ENCODE results near the gene DARS2.
A peak's percentile ranks its signal among the peaks of the same experiment; 100 is the strongest.
"Not testable (repeated sequence)": the region's sequence is repeated elsewhere in the genome, so short reads cannot be mapped to it uniquely, and the experiment has no call there.

DARS2 gene

DNA sequence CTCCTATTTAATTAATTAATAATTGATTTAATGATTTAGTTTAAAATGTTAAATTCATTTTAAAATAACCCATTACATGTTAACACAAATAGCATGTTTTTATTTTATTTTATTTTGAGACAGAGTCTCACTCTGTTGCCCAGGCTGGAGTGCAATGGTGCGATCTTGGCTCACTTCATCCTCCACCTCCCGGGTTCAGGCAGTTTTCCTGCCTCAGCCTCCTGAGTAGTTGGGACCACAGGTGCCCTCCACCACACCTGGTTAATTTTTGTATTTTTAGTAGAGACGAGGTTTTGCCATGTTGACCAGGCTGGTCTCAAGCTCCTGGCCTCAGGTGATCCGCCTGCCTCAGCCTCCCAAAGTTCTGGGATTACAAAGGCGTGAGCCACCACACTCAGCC is 35.1 kb downstream of the DARS2 start:
- H3K9me3 ChIP-seq (ENCODE audit: control insufficient read depth, low read length); H3K4me1 ChIP-seq (ENCODE audit: control insufficient read depth, insufficient read depth, low read length, poor library complexity, severe bottlenecking); H3K27me3 ChIP-seq (replicated peaks; ENCODE audit: control insufficient read depth, insufficient read depth, low read length, poor library complexity, severe bottlenecking); H3K4me3 ChIP-seq (ENCODE audit: insufficient read depth, low read depth, low read length, poor library complexity, severe bottlenecking); DNase-seq; H3K27ac ChIP-seq (ENCODE audit: insufficient read depth, low read length, poor library complexity, severe bottlenecking): not testable (repeated sequence)
- H3K36me3 ChIP-seq (ENCODE audit: control insufficient read depth, insufficient read depth, low read length) = peaks cover 31% of the 10 kb centered on the region

DNA sequence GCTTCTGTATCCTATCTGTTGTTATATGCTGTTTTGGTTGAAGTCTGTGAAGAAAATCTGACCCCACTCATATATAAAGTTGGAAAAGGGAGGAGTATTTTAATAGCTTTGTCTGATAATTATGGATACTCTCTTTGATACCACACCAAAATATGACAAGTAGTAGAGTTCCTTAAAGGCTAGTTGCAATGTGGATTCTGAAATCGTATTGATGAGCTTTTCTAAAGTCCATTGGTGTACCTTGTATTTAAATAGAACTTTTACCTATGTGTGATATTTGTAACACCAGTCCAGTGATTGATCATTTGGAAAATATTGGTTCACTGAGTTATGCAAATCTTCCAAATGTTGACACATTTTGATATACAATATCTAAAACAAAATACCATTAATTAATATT is 35.6 kb downstream of the DARS2 start:
- no peak for DNase-seq
- H3K4me3 ChIP-seq (ENCODE audit: insufficient read depth, low read depth, low read length, poor library complexity, severe bottlenecking) = no peak overlapping the region
- peaks cover 6% of the 10 kb centered on the region for H3K4me1 ChIP-seq (ENCODE audit: control insufficient read depth, insufficient read depth, low read length, poor library complexity, severe bottlenecking)
- H3K36me3 ChIP-seq (ENCODE audit: control insufficient read depth, insufficient read depth, low read length) = peaks cover 34% of the 10 kb centered on the region
- H3K27ac ChIP-seq (ENCODE audit: insufficient read depth, low read length, poor library complexity, severe bottlenecking) = no peak overlapping the region
- no peaks in the 10 kb centered on the region for H3K9me3 ChIP-seq (ENCODE audit: control insufficient read depth, low read length)
- H3K27me3 ChIP-seq (replicated peaks; ENCODE audit: control insufficient read depth, insufficient read depth, low read length, poor library complexity, severe bottlenecking) = no peaks in the 10 kb centered on the region

DNA sequence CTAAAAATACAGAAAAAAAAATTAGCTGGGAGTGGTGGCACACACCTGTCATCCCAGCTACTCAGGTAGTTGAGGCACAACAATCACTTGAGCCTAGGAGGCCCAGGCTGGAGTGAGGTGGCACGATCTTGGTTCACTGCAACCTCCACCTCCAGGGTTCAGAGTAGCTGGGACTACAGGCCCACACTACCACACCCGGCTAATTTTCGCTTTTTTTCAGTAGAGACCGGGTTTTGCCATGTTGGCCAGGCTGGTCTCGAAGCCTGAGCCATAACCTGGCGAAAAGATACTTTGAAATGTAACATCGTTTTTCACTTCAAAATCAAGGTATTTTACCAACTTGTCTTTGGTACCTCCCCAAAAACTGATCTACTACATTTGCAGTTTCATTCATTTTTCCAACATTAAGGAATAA is 37.3 kb downstream of the DARS2 start:
- Histone ChIP-seq H3K27me3 (replicated peaks; ENCODE audit: control insufficient read depth, insufficient read depth, low read length, poor library complexity, severe bottlenecking) (no peaks in the 10 kb centered on the region), H3K36me3 (ENCODE audit: control insufficient read depth, insufficient read depth, low read length) (peaks cover 42% of the 10 kb centered on the region), H3K9me3 (ENCODE audit: control insufficient read depth, low read length) (no peaks in the 10 kb centered on the region), H3K27ac (ENCODE audit: insufficient read depth, low read length, poor library complexity, severe bottlenecking) (no peak overlapping the region), H3K4me1 (ENCODE audit: control insufficient read depth, insufficient read depth, low read length, poor library complexity, severe bottlenecking) (peaks cover 22% of the 10 kb centered on the region), H3K4me3 (ENCODE audit: insufficient read depth, low read depth, low read length, poor library complexity, severe bottlenecking) (no peak overlapping the region)
- DNase-seq = no peak

DNA sequence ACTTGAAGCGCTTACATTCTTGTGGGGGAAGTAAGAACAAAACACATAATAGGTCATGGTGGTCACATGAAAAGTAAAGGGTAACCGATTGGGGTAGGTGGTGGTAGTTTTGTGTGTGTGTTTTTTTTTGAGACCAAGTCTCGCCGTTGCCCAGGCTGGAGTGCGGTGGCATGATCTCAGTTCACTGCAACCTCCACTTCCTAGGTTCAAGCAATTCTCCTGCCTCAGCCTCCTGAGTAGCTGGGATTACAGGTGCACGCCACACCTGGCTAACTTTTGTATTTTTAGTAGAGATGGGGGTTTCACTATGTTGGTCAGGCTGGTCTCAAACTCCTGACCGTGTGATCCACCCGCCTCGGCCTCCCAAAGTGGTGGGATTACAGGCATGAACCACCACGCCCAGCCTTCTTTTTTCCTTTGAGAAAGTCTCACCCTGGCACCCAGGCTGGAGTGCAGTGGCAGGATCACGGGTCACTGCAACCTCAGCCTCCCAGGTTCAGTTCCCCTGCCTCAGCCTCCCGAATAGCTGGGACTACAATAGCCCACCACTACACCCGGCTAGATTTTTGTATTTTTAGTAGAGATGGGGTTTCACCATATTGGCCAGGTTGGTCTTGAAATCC is 37.8 kb downstream of the DARS2 start:
- not testable (repeated sequence) for DNase-seq; H3K4me3 ChIP-seq (ENCODE audit: insufficient read depth, low read depth, low read length, poor library complexity, severe bottlenecking); H3K27ac ChIP-seq (ENCODE audit: insufficient read depth, low read length, poor library complexity, severe bottlenecking); H3K27me3 ChIP-seq (replicated peaks; ENCODE audit: control insufficient read depth, insufficient read depth, low read length, poor library complexity, severe bottlenecking); H3K9me3 ChIP-seq (ENCODE audit: control insufficient read depth, low read length)
- peaks cover 25% of the 10 kb centered on the region for H3K4me1 ChIP-seq (ENCODE audit: control insufficient read depth, insufficient read depth, low read length, poor library complexity, severe bottlenecking)
- peaks cover 42% of the 10 kb centered on the region for H3K36me3 ChIP-seq (ENCODE audit: control insufficient read depth, insufficient read depth, low read length)

DNA sequence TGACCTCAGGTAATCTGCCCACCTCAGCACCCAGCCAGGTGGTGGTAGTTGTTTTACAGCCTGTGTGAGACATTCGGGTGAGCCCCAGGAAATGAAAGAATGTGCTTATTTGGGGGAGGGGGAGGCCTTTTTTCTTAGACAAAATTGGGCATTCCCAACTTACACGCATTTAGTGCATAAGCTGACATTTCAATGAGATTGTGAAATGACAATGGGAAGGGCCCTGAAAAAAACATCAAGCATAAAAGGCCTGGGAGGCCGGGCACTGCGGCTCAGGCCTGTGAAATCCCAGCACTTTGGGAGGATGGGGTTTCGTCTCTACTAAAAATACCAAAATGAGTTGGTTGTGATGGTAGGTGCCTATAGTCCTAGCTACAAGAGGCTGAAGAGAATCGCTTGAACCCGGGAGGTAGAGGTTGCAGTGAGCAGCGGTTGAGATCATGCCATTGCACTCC is 38.3 kb downstream of the DARS2 start:
- DNase-seq = no peak

DNA sequence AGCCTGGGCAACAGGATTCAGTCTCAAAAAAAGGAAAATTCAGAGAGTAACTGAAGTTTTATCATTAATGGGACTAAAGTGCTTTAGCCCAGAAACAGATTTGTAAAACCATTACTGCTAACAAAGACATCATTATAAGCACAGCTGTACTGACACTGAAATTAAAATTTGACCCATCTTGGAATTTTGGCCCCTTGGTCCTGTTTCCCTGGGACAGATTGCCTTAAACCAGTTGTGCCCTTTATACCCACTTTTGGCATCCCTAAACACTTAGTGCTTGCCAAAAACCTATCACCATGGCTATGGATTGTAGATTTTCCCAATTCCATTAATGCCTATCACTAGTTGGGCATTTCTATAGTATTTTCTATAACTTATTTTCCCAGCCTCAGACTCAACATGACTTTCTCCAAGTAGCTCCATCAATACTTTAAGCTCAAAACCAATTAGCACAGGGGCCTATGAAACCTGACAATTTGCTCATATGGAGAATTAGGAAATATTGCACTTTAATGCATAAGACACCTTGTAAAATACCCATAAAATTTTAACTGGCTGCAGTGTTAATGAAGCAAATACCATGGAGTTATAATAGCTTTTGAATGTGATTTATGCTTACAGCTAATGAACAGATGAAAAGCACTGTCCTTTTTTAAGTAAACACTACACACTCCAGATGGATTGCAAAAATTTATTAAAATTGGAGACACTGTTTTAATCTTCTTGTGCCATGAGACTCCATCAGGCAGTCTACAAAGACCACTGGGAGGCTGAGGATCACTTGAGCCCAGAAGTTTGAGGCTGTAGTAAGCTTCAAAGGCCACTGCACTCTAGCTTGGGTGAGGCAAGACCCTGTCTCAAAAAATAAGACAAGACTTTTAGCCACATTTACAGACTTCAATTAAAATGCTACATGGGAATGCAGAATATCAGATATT is 39.0 kb downstream of the DARS2 start:
- Histone ChIP-seq H3K27me3 (replicated peaks; ENCODE audit: control insufficient read depth, insufficient read depth, low read length, poor library complexity, severe bottlenecking) (no peaks in the 10 kb centered on the region), H3K4me1 (ENCODE audit: control insufficient read depth, insufficient read depth, low read length, poor library complexity, severe bottlenecking) (peaks cover 25% of the 10 kb centered on the region), H3K27ac (ENCODE audit: insufficient read depth, low read length, poor library complexity, severe bottlenecking) (peak overlapping the region; percentile 47), H3K36me3 (ENCODE audit: control insufficient read depth, insufficient read depth, low read length) (peaks cover 38% of the 10 kb centered on the region), H3K9me3 (ENCODE audit: control insufficient read depth, low read length) (no peaks in the 10 kb centered on the region), H3K4me3 (ENCODE audit: insufficient read depth, low read depth, low read length, poor library complexity, severe bottlenecking) (no peak overlapping the region)
- DNase-seq = no peak

More for the DNA sequence above, 38.3 kb downstream of the DARS2 start:
- Histone ChIP-seq H3K27me3 (replicated peaks; ENCODE audit: control insufficient read depth, insufficient read depth, low read length, poor library complexity, severe bottlenecking) (no peaks in the 10 kb centered on the region), H3K4me1 (ENCODE audit: control insufficient read depth, insufficient read depth, low read length, poor library complexity, severe bottlenecking) (peaks cover 25% of the 10 kb centered on the region), H3K36me3 (ENCODE audit: control insufficient read depth, insufficient read depth, low read length) (peaks cover 42% of the 10 kb centered on the region), H3K27ac (ENCODE audit: insufficient read depth, low read length, poor library complexity, severe bottlenecking) (no peak overlapping the region), H3K9me3 (ENCODE audit: control insufficient read depth, low read length) (no peaks in the 10 kb centered on the region), H3K4me3 (ENCODE audit: insufficient read depth, low read depth, low read length, poor library complexity, severe bottlenecking) (no peak overlapping the region)

DNA sequence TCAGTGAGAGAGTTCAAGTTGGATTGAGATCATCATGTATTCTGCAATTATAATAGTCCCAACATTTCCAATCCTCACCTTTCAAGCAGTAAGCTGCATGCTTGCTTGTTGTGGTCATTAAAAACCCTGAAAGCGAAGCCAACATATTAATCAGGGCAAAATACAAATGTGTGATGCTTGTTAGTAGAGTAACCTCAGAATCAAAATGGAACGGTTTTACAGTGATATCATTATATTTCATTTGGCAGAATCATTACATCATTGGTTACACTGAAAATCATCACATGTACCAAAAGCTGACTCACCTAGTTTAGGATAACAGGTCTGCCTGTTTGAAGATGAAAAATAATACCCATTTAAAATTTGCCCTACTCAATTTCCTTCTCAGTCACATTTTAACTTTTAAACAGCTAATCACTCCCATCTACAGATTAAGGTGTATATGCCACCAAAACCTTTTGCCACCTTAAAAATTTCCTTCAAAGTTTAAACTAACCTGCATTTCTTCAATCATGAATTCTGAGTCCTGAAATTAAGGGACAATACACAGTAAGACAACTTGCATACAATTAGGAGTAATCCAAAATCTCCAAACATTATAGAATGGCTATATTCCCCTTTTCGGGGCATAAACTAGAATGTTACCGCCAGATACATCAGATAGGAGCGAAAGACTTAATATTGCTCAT is 39.9 kb downstream of the DARS2 start:
- DNase-seq = no peak
- Histone ChIP-seq H3K27ac (ENCODE audit: insufficient read depth, low read length, poor library complexity, severe bottlenecking) (peak overlapping the region; percentile 47), H3K4me3 (ENCODE audit: insufficient read depth, low read depth, low read length, poor library complexity, severe bottlenecking) (no peak overlapping the region), H3K4me1 (ENCODE audit: control insufficient read depth, insufficient read depth, low read length, poor library complexity, severe bottlenecking) (peaks cover 25% of the 10 kb centered on the region), H3K27me3 (replicated peaks; ENCODE audit: control insufficient read depth, insufficient read depth, low read length, poor library complexity, severe bottlenecking) (no peaks in the 10 kb centered on the region), H3K36me3 (ENCODE audit: control insufficient read depth, insufficient read depth, low read length) (peaks cover 38% of the 10 kb centered on the region), H3K9me3 (ENCODE audit: control insufficient read depth, low read length) (no peaks in the 10 kb centered on the region)

DNA sequence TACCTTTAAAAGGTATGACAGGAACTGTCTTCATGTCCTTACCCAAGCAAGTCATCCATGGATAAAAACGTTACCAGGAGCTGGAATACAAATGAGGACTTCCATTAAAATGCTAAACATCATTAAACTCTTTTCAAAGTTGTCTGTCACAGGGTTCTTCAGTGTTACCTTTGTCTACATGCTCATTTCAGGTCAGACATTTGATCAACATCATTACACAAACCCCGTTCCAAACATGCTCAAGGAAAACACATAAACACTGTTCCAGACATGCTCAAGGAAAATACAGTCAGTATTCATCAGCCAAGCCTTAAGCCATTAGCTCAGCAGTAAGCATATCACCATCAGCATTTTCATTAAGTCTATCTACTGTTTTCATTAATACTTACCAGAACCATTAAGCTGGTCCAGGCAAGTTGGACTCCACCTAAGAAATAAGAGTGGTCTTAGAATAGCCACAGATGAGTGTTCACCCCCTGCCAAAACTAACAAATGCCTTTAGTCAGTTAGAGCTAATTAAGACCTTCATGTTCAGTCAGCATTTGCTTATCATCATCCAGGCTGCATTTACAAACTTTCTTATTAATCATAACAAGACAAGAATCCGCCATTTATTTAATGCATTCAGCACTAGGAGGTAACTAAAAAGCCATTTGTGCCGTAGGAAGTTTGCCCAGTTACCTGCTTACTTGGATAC is 41.1 kb downstream of the DARS2 start:
- no peak overlapping the region for H3K4me3 ChIP-seq (ENCODE audit: insufficient read depth, low read depth, low read length, poor library complexity, severe bottlenecking)
- no peaks in the 10 kb centered on the region for H3K27me3 ChIP-seq (replicated peaks; ENCODE audit: control insufficient read depth, insufficient read depth, low read length, poor library complexity, severe bottlenecking)
- no peaks in the 10 kb centered on the region for H3K9me3 ChIP-seq (ENCODE audit: control insufficient read depth, low read length)
- peaks cover 35% of the 10 kb centered on the region for H3K36me3 ChIP-seq (ENCODE audit: control insufficient read depth, insufficient read depth, low read length)
- no peak for DNase-seq
- peaks cover 33% of the 10 kb centered on the region for H3K4me1 ChIP-seq (ENCODE audit: control insufficient read depth, insufficient read depth, low read length, poor library complexity, severe bottlenecking)
- peak overlapping the region; percentile 26 for H3K27ac ChIP-seq (ENCODE audit: insufficient read depth, low read length, poor library complexity, severe bottlenecking)

DNA sequence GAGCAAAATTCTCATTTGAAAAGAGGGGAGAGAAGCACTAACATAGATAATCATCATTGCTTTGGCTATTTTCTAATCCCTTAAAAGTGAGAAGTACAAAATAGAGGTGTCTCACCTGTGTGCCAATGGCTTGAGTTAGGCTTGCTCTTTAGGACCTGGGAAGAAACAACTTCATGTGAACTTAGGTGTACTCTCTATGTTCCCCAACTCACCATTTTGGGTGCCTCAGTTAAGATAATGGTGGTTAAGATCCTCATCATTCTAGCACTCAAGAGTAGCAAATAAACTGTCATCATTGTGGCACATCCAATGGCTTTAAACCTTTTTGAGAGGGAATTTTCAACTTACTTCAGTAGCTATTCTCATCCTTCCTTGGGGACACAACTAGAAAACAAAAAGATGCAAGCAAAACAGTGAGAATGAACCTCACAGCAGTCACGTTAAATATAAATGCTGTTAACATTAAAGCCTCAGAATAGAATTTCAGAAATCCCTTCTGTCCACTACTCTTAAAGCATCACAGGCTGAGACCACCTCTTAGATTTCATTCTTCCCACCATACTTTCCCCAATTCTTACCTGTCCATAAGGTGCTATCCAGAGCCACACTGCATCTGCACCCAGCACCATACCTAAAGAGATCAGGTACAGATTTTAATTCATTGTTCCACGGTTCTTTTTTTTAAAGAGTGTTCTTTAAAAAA is 42.1 kb downstream of the DARS2 start:
- no peak for DNase-seq
- peaks cover 35% of the 10 kb centered on the region for H3K36me3 ChIP-seq (ENCODE audit: control insufficient read depth, insufficient read depth, low read length)
- H3K9me3 ChIP-seq (ENCODE audit: control insufficient read depth, low read length) = no peaks in the 10 kb centered on the region
- H3K27ac ChIP-seq (ENCODE audit: insufficient read depth, low read length, poor library complexity, severe bottlenecking) = peak overlapping the region; percentile 94
- peak overlapping the region; percentile 78 for H3K4me3 ChIP-seq (ENCODE audit: insufficient read depth, low read depth, low read length, poor library complexity, severe bottlenecking)
- peaks cover 39% of the 10 kb centered on the region for H3K4me1 ChIP-seq (ENCODE audit: control insufficient read depth, insufficient read depth, low read length, poor library complexity, severe bottlenecking)
- no peaks in the 10 kb centered on the region for H3K27me3 ChIP-seq (replicated peaks; ENCODE audit: control insufficient read depth, insufficient read depth, low read length, poor library complexity, severe bottlenecking)

All from effector memory CD4-positive, alpha-beta T cell (primary cell).